HG03103 (cell line): ENCODE data around the gene SORCS2.
A peak's percentile ranks its signal among the peaks of the same experiment; 100 is the strongest.

Experiments used
- ATAC-seq: cut with Tn5 transposase; IDR thresholded peaks from one replicate; pipeline ENCODE4 v1.9.1; 2021; ENCODE audit warnings: low read depth; ENCODE audit not compliant: unreplicated experiment

Gene SORCS2

DNA sequence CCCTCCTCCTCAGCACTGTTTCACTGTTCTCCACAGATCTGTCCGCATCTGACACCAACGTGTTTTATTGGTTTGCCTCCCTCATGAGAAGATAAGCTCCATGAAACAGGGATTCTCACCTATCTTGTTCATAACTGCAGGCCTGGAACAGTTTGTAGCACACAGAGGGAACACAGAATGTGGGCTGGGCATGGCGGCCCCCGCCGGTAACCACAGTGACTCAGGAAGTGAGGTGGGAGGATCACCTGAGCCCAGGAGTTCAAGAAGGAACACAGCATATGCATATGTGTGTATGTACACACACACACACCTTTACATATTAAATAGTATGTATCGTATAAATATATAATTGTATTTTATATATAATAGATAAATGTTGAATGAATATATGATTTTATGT lies 578.7 kb downstream of the SORCS2 start:
- ATAC-seq = no peak

DNA sequence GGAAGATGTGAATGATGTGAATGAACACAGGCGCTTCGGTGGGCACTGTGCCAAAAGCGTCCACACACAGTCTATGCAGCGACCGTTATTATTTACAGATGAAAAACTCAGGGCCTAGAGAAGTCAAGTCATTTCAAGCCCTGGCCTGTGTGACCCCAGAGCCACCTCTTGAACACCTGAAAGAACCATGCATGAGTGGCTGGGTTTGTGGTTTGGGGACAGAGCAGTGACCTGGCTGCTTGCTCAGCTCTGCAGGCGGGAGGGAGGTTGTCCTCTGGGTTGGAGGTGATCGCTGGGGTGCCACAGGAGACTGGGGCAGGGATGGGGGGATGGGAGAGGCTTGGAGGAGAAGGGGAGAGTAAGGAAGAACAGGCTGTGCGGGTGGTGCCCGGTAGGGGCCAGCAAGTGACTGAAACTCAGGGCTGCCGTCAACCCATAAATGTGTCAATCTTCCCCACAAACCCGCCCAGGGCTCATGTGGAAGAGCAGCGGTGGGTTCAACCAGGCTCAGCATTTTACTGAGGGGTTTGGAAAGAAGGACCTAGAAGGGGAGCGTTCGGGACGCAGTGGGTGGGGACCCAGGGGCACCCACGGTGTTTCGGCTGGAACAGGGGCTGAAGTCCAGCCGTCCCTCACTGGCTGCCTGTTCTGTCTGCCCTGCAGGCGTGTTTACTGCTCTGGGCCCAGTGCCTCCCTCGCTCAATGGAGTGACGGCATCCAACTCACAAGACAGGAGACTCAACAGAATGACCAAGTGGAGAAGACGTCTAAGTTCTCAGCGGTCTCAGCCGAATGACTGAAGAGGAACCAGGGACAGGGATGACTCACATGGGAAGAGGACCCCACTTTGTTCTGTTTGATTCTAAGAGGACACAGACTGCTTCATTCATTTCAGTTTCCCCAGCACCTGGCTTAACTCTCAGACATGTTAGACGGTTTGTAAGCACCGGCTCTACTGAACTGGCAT lies 579.5 kb downstream of the SORCS2 start:
- peak; percentile 94 for ATAC-seq

DNA sequence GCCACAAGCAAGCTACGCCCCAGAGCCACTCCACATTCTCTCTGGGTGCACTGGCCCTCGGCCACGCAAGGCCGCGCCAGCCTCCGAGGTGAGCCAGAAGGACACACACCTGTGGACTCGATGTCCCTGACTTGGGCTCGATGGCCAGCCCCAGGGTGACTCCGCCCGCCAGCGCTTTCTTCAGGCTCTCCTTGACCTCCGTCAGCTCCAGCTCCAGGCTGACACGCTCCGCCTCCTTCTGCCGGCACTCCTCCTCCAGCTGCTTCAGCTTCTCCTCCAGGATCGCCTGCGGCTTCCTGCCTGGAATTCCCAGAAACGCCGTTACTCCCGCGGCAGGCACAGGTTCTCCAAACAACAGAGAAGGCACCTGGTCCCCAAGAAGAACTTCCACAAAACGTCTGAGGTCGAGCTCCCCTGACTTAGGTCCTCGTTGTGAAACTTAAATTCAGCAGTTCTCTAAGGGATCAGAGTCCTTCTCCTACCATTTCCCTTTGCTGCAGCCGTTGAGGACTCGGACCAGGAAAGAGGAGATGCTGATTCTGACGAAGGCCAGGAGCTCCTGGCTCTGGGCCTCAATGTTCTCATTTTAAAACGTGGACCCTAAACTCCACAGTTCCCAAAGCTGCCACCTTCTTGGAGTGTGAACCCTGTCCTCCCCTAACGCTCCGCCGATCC lies 580.5 kb downstream of the SORCS2 start:
- ATAC-seq = no peak

DNA sequence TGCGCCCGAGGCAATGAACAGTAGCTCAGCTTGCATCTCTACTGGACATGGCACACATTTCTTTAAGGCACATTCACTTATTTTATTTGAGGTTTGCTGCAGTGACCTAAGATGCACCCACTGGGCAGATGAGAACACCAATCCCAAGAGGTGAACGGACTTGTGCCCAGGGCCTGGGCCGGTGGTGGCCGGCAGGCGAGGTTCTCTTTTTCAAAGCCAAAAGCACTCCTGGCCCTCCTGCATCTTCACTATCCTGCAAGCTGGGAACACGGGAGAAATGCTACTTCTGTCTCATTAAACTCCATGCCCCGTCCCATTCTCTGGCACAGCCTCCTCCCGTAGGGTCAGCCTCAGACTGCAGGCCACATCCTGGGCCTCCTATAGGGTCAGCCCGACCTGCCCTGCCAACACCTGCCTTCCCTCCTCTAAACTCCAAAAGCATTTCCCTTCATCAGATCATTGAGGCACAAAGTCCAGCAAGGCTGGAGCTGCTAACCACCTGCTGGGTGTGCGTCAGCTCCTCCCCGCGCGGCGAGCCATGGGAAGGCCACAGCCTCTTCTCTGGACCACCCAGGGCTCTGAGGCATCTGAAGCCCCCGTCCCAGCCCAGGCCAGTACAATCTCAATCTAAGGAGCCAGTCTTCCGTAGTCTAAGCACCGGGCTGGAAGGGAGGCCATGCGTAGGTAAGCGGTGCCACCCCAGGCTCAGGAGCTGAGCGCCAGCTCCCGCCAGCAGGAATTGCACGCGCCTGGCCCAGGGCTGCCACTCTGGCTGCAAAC lies 581.3 kb downstream of the SORCS2 start:
- no peak for ATAC-seq

DNA sequence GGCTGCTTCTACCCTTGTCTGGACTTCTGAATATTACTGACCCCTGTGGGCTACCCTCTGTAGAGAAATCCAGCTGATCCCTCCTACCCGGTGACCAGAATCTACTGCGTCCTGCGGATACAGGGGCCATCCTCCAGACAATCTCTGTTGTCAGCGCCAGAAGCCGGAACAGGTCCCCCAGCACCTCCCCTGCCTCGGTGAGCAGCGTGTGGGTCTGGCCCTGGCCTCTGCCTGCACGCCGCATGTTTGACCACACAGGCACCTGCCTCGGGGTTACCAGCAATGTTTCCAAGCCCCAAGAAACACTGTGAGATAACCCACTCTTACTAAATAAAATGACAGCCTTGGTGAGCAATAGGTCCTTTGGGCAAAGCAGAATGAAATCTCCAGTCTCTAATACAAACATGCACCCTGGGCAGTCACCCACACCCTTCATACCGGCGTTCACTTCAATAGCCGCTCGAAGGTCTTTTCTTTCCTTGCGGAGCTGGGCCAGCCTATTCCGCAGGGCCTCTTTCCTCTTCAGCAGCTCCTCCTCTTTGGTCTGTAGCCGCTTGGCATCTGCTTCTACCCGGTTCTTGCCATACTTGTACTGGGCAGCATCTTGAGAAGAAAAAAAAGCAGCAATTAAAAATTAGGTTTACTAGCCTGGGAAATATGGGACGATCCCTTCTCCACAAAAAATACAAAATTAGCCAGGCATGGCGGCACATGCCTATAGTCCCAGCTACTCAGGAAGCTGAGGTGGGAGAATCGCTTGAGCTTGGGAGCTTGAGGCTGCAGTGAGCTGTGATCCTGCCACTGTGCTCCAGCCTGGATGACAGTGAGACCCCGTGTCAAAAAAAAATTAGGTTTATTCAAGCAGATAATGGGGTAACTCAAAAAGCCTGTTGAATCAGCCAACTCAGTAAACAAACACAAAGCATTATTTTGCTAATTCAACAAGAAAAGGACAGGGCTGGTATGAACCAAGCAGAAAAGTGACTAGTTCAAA lies 582.3 kb downstream of the SORCS2 start:
- no peak for ATAC-seq

DNA sequence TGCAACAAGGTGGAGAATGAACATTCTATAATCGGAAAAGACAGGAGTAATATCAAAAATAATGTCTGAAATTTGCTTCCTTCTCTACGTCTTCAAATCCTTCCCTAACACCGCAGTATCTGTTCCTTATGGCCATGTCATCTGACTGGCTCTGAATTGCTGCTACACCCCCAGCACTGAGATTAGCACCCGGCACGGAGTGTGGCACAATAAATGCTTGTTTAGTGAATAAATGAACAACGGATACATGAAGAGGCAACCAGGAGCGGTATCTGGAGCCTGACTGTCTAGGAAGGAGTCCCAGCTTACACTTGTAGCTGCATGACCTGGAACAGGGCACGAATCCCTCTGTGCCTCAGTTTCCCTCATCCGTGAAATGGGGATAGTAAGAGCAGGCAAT lies 583.1 kb downstream of the SORCS2 start:
- ATAC-seq = no peak

DNA sequence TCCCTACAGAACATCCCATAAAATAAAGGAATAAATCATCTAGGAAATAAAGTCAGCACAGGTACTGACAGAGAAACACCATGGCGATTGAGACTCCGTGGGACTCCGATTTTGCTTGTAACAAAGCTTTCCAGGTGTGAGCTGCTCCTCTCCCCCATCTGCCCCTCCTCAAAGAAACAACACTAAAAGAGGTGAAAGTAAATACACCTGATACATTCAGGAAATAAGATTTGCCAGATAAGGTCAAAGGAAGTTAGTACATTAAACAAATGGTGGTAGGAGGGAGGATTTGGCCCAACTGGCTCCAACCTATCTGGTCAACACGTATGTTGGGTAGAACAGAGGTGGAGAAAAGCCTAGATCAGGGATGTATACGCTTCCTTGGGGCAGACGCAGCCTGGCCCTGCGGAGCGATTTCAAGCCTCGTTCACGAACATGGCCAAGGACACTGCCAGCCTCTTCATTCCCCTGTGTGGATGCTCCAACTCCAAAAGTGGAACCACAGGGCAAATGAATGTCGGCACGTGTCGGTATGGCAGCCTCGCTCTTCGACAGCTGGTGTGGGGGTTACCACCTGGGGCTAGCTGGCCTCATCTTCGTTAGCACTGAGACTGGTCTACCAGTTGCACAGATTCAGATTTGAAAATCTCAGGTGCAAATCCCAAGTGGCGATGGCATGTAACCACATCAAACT lies 584.8 kb downstream of the SORCS2 start:
- no peak for ATAC-seq

DNA sequence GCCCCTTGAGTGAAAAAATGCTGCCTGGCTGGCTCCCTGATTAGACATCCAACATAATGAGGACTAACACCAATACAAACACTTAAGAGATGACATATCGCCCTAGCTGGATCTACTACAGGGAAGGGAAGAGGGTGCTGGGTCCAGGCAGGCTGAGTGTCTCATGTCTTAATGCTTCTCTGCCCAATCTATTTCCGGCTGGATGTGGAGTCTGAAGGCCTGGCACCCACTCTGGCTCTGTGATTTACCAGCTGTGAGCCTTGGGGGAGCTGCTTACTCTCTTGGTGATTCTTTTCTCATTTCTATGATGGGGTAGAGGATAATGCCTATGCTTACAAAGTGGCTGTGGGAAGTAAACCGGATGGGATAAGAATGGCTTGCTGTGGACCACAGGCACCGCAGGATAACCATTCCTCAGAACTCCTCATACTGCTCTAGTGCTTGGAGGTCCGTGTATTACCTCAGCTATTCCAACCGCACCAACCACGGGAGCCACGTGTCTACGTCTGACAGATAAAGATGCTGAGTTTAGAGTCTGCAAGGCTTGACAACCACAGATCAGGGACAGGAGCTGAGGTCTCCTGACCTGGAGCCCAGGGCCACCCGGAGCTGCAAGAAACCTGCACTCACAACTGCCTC lies 585.7 kb downstream of the SORCS2 start:
- ATAC-seq = no peak

DNA sequence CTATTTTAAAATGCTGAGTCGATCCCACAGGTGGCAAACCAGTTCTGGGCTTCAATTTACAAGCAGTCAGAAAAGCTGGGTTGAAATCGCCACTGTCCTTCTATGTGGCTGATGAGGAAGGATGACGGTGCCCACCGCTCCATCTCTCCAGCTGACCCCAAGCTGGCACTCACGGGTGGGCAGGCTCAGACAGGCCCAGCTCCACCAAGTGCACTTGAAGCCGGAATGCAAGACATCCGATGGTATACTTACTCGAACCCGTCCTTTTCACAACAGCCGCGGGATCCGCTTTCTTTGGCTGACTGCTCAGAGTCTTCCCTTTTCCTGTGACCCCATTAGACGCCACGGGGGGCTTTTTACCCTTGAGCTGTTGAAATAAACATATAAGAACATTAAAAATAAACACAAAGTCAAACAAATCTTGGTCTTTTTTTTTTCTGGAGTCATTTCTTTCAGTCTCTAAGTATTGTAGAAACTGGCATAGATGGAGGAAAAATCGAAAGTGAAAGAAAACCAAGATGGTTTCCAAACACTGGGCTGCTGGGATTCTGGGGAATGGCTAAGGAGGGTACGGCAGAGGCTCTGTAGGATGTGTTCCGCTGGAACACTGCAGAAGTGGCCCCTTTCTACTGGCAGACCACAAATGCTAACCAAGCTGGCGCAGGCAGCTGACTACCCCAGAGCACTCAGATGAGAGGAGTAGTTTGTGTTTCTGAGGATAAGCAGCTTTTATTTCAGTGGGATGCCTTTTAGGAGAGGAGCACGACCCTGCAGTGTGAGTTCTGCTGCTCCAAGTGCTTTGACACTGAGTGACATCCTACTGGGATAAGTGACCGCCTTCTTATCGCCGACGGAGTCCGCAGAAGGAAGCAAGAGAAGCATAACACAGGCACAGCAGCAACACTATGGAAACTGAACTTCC lies 586.4 kb downstream of the SORCS2 start:
- ATAC-seq = no peak

DNA sequence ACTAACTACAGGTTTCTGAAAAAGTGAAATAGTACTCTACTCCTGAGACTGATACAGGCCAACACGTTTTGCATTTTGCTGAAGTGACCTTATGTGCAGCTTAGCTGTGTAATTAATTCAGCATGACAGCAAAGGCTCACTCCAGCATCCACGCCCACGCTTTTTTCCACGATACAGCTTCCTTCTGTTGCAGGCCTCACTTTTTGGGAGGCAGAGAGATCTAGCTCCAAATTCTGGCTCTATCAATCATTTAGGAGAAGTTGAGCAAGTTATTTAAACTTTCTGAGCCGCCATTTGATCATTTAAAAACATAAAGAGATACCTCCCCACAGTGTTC lies 587.1 kb downstream of the SORCS2 start:
- ATAC-seq = no peak

DNA sequence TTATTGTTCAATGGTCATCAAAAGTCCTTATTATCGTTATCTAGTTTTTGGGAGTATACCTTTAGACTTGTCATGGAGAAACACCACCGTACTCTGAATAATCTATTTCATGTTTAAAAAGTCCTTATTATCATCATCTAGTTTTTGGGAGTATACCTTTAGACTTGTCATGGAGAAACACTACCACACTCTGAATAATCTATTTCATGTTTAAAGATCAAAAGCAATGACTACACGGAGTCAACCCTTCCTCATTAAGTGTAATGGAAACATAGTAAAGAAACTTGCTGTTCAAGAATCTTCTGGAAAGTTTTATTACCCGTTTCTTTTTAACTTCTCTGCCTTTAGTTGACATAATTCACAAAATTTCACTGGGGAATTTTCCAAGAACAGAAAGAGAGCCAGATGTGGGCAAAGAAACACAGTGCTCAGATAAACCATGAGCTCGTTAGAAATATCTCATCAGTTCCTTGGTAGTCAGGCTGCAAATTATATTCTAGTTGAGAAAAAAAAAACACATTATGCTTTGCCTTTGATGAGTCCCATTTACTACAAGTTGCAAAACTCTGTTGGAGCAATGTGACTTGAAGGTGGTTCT lies 588.5 kb downstream of the SORCS2 start:
- no peak for ATAC-seq

DNA sequence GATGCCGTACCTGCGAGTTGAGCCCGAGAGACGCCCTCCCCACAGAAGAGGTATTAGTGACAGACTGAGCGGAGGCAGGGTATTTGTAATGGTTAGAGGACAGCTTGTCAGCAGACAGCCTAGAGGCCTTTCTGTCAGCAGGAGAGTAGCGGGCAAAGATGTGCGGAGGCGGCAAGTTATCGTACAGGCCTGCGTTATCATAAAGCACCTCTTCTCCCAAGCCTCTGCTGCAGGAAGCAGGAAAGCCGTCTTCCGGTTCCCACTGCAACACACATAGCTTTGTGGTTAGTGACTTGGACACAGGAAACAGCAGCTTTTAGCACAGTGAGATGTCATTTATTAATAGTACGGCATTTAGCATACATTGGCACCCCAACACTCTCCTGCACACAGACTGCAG lies 589.0 kb downstream of the SORCS2 start:
- ATAC-seq = no peak

DNA sequence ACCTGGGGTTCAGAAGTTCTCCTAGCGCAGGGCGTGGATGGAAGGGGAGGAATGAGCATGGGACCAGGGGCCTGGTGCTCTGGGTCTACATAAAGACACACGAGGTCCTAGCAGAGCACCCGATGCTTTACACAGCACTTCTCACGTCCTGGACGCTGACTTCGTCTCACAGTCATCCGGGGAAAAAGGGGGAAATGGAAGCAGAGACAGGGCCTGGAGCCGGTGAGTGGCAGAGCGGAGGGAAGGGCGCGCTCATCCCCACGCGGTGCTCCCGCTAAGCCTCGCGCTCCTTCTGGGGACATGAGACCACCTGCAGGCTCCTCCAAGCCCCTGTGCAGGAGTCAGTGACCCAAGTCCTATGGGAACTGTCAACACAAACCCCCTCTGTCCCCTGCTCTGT lies 589.7 kb downstream of the SORCS2 start:
- ATAC-seq = no peak

DNA sequence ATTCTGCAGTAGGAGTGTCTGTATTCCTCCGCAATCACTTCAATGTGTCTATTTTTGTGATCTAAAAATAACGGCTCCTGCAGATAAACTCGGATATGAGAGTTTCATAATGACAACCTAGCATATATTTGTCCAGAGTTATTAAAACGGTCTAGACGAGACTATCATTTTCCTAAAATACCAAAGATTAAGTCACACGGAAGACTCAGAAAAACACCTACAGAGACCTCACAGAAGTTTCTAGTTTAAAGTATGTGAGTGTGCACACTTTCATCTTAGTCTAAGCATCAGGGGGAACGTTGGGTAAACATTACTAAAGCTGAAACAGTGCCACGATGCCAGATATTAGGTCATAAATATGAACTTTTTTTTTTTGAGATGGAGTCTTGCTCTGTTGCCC lies 590.4 kb downstream of the SORCS2 start:
- no peak for ATAC-seq

DNA sequence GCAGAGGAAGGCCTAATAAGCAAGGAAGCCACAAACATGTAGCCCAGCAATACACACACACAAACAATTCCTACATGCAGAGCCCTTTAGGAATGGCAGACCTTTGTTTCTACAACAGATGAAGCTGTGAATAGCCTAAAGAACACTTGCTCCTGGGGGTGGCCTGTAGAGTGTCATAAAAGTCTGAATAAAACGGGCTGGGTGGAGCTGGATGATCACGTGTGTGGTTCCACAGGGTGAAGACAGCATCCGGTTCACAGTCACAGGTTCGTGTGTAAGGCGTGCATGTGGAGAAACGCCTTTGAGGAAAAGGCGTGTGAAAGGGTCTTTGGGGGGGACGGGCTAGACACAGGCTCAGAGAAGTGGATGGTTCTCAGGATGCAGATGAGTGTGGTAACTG lies 591.2 kb downstream of the SORCS2 start:
- no peak for ATAC-seq

DNA sequence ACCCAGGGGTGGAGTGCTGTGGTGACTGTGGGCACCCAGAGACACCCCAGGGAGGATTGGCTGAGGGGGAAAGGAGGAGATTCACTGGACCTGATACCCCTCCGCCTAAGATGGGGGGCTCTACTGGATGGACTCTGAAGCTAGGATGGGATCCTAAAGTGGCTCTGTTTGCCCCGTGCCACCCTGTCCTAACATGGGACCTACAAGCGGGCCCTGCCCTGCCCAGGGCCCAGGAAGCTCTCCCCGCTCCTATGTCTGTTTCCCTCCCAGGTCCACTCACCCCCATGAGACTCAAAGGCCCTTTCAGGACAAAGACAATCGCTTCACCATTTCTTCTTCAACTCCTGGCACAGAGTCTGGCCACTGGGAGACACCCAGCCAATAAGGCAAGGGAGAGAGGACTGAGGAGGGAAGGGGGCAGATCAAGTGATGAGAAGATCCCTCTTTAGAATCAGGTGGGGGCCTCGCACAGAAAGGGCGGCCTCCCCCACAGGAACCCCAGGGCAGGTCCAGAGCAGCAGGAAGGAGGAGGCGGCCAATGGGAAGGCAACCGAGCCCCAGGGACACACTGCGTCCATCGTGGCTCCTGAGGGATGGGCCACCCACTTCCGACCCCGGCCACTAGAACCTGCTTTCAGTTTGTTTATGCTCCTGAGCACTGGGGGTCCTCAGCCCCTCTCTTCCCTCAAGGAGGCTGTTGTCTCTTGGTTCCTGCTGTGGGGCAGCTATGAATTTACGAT lies 592.0 kb downstream of the SORCS2 start:
- no peak for ATAC-seq

DNA sequence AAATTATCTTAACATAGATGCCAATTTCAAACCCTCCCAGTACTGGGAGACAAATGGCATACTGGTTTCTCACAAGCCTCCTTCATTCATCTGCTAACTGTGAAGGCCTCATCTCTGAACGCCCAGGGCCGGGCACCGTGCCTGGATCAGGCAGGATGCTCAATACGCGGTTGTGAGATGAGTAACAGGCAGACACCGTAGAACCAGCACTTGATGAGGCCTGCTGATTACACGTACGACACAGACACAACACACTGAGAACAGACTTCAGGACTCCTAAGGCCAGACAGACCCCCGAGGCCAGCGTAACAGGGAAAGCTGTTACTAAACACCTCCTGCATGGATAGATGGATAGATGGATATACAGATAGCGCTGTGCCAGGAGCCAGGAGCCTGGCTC lies 592.7 kb downstream of the SORCS2 start:
- ATAC-seq = no peak
